Measurements from ENCODE around the gene NME5. TPM values are rescaled to one million over a fixed set of nuclear protein-coding genes. Genes with fewer than 3 reads are reported as not detected.
"Not testable (repeated sequence)": the region's sequence is repeated elsewhere in the genome, so short reads cannot be mapped to it uniquely, and the experiment has no call there.

NME5 gene
- total RNA-seq, 1 experiment from 2014 or later: 1.9 TPM

DNA sequence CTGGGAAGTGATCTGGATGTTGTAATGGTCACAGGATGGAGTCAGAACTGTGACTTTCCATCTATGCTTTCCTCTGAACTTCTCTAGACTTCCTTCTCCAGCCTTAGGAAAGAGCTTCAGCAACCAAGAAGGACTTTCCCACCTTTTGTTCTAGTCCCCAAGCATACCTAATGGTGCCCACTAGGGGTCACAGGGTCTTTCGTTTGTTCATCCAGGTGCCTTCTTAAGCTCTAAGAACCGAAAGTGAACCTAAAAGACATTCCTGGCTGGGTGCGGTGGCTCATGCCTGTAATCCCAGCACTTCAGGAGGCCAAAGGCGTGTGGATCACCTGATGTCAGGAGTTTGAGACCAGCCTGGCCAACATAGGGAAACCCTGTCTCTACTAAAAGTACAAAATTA is 57.2 kb downstream of the NME5 start:
- Histone ChIP-seq H3K4me2 (no peak overlapping the region), H3K9me2 (ENCODE audit: insufficient read depth) (no peaks in the 10 kb centered on the region)
- CTCF ChIA-PET: no interaction called here

DNA sequence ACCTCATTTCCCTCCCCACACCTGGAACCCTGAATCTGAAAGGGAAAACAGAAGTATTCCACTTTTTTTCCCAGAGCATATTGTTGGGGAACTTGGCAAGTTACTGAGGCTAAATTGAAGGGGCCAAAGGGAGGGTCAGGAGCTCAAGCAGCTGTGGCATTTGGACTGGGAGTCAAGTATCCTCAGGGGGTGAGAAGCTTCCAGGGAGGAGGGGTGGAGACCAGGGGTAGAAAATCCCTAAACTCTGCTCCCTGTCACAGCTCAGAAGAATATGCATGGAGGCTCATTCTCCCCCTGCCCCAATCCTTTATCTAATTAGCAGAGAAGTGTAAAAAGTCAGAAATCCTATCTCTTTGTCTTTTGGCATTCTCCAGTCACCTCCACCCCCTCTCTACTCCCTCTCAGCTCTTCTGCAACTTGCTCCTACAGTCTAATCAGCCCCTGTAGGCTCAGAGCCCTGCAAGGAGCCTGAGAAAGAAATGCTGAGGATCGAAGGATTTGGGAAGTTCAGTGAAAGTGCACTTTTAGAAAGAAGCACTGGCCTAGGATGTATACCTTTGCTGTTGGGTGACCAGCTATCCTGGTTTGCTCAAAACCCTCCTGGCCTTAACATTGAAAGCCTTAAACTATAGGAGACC is 61.1 kb downstream of the NME5 start:
- intact Hi-C loops (cut with micrococcal nuclease; ENCODE audit: unreplicated experiment): loop anchor here (5.0 kb wide), 1 partner anchor 424 kb away; no protein-coding TSS in a partner anchor
- H3K27ac ChIP-seq: no peak overlapping the region
- POLR2A ChIA-PET (ENCODE audit: unreplicated experiment): no interaction called here
- no peaks in the 10 kb centered on the region for H3K9me3 ChIP-seq (ENCODE audit: insufficient read depth, low read depth)
- no peak overlapping the region for H3K4me3 ChIP-seq
- H3K4me2 ChIP-seq: no peak overlapping the region
- no peak overlapping the region for H2AFZ ChIP-seq
- no peaks in the 10 kb centered on the region for H3K27me3 ChIP-seq (ENCODE audit: insufficient read depth, low read depth)
- DNase-seq: no peak
- no peaks in the 10 kb centered on the region for H3K36me3 ChIP-seq (ENCODE audit: low read depth)
- TF ChIP-seq EZH2 (IDR thresholded peaks at IDR 0.05; ENCODE audit: low read depth) (no peak), CTCF (conservative IDR thresholded peaks at IDR 0.05) (no peak)
- no TSS peak for BruUV-seq (replicated peaks)
- H3K4me1 ChIP-seq (replicated peaks; ENCODE audit: insufficient read depth): no peaks in the 10 kb centered on the region
- H3K79me2 ChIP-seq (ENCODE audit: low read depth): no peaks in the 10 kb centered on the region
- no peaks in the 10 kb centered on the region for H3F3A ChIP-seq (ENCODE audit: insufficient read depth, low read depth)
- H4K20me1 ChIP-seq (ENCODE audit: insufficient read depth): no peaks in the 10 kb centered on the region
- H3K9me2 ChIP-seq (ENCODE audit: insufficient read depth): no peaks in the 10 kb centered on the region
- CTCF ChIA-PET: interaction anchor here (0.9 kb wide), 1 partner anchor 55 kb away, joined by 6 read pairs; no protein-coding TSS in a partner anchor

More for the DNA sequence above, 57.2 kb downstream of the NME5 start:
- intact Hi-C loops (cut with micrococcal nuclease; ENCODE audit: unreplicated experiment): no loop called here
- Histone ChIP-seq H3K27me3 (ENCODE audit: insufficient read depth, low read depth) (no peaks in the 10 kb centered on the region), H3K4me3 (no peak overlapping the region), H3K79me2 (ENCODE audit: low read depth) (no peaks in the 10 kb centered on the region), H3K9me3 (ENCODE audit: insufficient read depth, low read depth) (no peaks in the 10 kb centered on the region), H4K20me1 (ENCODE audit: insufficient read depth) (no peaks in the 10 kb centered on the region), H3K4me1 (replicated peaks; ENCODE audit: insufficient read depth) (no peaks in the 10 kb centered on the region), H3K36me3 (ENCODE audit: low read depth) (no peaks in the 10 kb centered on the region), H2AFZ (no peak overlapping the region), H3K27ac (no peak overlapping the region), H3F3A (ENCODE audit: insufficient read depth, low read depth) (no peaks in the 10 kb centered on the region)
- TF ChIP-seq EZH2 (IDR thresholded peaks at IDR 0.05; ENCODE audit: low read depth) (no peak), CTCF (conservative IDR thresholded peaks at IDR 0.05) (no peak)
- no peak for DNase-seq
- no TSS peak for BruUV-seq (replicated peaks)
- POLR2A ChIA-PET (ENCODE audit: unreplicated experiment): interaction anchor here (0.6 kb wide), 1 partner anchor 302 kb away, joined by 27 read pairs; no protein-coding TSS in a partner anchor

DNA sequence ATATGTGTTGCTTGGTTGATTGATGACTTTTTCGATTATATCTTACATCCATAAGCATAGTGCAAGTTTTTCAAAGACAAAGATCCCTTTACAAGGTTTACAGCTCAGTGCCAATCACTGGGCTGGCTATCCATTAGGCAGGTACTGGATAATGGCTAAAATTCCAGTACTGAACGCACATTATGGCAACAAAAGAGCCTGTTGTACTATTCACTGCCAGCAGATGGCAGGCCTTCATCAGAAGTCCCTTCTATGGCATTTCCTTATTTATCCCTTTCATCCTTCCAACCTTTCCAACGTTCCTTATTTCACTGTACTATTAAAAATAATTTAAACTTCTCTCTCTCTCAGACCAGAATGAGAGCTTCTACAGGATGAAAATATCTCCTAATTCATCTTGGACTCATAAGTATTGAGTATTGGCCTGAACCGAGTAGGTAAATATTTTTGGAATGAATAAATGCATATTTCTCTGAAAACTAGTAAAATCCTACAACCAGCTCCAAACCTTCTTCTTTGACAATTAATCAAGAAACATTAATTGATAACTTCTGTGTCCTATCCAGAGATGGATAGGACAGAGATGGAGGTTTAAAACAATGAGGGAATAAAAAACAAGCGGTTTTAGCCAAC is 62.0 kb downstream of the NME5 start:
- no TSS peak for BruUV-seq (replicated peaks)
- H3K79me2 ChIP-seq (ENCODE audit: low read depth): no peaks in the 10 kb centered on the region
- no peaks in the 10 kb centered on the region for H3K36me3 ChIP-seq (ENCODE audit: low read depth)
- H3F3A ChIP-seq (ENCODE audit: insufficient read depth, low read depth): no peaks in the 10 kb centered on the region
- ChIA-PET POLR2A (ENCODE audit: unreplicated experiment) (no interaction called here), CTCF (interaction anchor here (0.6 to 0.7 kb wide), 3 partner anchors 96 to 416 kb away, joined by 3 to 6 read pairs (median 4); no protein-coding TSS in a partner anchor)
- no peaks in the 10 kb centered on the region for H3K27me3 ChIP-seq (ENCODE audit: insufficient read depth, low read depth)
- no peaks in the 10 kb centered on the region for H3K4me1 ChIP-seq (replicated peaks; ENCODE audit: insufficient read depth)
- H2AFZ ChIP-seq: no peak overlapping the region
- peak in 1 of 2 experiments; percentile 56 for DNase-seq
- no peak overlapping the region for H3K4me2 ChIP-seq
- no peaks in the 10 kb centered on the region for H4K20me1 ChIP-seq (ENCODE audit: insufficient read depth)
- H3K9me3 ChIP-seq (ENCODE audit: insufficient read depth, low read depth): no peaks in the 10 kb centered on the region
- intact Hi-C loops (cut with micrococcal nuclease; ENCODE audit: unreplicated experiment): loop anchor here (1.0 to 5.0 kb wide), 2 partner anchors 56 to 425 kb away; no protein-coding TSS in a partner anchor
- H3K27ac ChIP-seq: no peak overlapping the region
- H3K9me2 ChIP-seq (ENCODE audit: insufficient read depth): no peaks in the 10 kb centered on the region
- no peak overlapping the region for H3K4me3 ChIP-seq
- TF ChIP-seq EZH2 (IDR thresholded peaks at IDR 0.05; ENCODE audit: low read depth) (no peak), CTCF (conservative IDR thresholded peaks at IDR 0.05) (peak; percentile 92)

DNA sequence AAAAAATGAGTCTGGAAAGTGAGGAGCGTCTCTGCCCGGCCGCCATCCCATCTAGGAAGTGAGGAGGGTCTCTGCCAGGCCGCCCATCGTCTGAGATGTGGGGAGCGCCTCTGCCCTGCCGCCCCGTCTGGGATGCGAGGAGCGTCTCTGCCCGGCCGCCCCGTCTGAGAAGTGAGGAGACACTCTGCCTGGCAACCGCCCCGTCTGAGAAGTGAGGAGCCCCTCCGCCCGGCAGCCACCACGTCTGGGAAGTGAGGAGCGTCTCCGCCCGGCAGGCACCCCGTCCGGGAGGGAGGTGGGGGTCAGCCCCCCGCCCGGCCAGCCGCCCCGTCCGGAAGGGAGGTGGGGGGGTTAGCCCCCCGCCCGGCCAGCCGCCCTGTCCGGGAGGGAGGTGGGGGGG is 69.2 kb downstream of the NME5 start:
- H3F3A ChIP-seq (ENCODE audit: insufficient read depth, low read depth); H4K20me1 ChIP-seq (ENCODE audit: insufficient read depth); BruUV-seq (replicated peaks); H3K9me2 ChIP-seq (ENCODE audit: insufficient read depth); H3K79me2 ChIP-seq (ENCODE audit: low read depth); DNase-seq; H3K9me3 ChIP-seq (ENCODE audit: insufficient read depth, low read depth); H3K4me1 ChIP-seq (replicated peaks; ENCODE audit: insufficient read depth); POLR2A ChIA-PET (ENCODE audit: unreplicated experiment); H2AFZ ChIP-seq; H3K36me3 ChIP-seq (ENCODE audit: low read depth); H3K4me3 ChIP-seq; H3K27ac ChIP-seq; H3K27me3 ChIP-seq (ENCODE audit: insufficient read depth, low read depth); intact Hi-C loops (cut with micrococcal nuclease; ENCODE audit: unreplicated experiment); H3K4me2 ChIP-seq: not testable (repeated sequence)
- CTCF ChIA-PET: interaction anchor here (1.0 to 1.2 kb wide), 2 partner anchors 34 to 291 kb away, joined by 5 to 8 read pairs; no protein-coding TSS in a partner anchor

Measured in PC-9 (cell line).